Activated CD4-positive, alpha-beta T cell treated with anti-CD3 and anti-CD28 coated beads, Interleukin-2, Interleukin-6, amounts not matched to agents 100 ng/mL and 50 ng/mL, durations not matched to agents 16 hours and 8 hours (primary cell): ENCODE measurements around the gene ORAI3.
"Not testable (repeated sequence)": the region's sequence is repeated elsewhere in the genome, so short reads cannot be mapped to it uniquely, and the experiment has no call there.

Experiments
- DNase-seq: peaks from one replicate; pipeline ENCODE4 v3.0.0-alpha.2; 2020

Gene ORAI3

DNA sequence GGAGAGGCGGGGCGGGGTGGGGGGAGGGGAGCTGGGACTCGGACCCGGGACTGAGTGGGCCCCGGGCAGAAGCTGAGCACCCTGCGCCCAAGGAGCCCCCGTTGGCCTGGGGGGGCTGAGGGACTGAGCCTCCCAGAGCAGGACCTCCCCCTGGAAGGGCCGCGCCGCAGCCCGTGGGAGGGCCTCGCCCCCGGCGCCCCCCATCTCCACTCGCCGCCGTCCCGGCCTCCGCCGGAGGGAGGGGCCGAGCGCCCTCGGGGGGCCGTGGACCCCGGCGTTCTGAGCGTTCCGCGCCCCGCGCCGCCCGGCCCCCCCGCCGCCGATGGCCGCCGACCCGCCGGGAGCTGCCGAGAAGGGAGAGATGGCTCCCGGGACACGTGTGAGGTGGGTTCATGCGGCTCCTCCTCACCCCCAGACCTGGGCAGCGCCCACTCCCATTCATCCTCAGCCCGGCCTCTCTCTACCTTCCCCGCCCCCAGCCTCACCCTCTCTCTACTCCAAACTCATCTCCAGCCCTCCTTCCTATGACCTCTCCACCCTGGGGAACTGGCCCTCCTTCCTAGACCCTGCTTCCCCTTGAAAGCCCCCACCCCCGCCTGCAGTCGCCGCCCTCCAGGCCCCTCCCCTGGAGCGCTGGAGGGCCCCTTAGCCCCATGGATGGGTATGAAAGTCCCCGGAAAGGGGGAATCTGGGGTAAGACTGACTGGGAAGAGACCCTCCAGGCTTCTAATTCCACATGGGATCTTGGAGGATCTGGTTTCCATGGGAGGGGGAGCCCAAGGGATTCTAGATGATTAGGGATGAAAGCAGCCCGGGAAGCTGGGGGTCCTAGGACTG is 24.6 kb upstream of the ORAI3 start:
- DNase-seq = no peak

DNA sequence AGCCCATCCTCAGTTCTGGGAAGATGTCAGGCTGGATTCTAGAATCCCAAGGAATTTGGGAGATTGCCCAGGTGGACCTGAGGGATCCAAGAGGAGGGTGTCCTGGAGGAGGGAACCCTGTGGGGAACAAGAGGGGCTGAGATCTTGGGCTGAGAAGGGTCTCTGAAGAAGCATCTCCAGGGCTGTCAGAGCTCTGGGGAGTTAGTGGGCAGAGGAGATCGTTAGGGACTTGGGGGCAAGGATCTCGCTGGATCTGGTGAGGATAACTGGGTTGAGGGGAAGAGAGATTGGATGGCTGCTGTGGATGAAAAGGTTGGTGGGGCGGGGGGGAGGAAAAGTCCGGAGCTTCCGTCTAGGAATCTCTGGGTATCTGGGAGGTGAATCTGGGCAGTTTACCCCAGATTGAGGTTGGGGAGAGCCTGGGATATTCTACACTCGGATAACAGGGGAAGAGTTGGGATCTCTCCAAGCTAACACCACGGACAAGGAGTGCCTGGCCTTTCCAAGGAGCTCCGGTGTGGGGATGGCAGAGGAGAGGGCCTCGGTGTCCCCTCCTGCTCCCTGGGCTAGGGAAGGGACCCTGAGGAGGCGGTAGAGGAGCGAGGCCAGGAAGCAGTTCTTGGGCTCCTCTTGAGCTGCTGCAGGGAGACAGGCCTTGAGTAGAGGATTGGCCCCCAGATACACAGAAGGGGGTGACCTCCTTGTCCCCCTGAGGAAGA is 23.8 kb upstream of the ORAI3 start:
- DNase-seq = no peak

DNA sequence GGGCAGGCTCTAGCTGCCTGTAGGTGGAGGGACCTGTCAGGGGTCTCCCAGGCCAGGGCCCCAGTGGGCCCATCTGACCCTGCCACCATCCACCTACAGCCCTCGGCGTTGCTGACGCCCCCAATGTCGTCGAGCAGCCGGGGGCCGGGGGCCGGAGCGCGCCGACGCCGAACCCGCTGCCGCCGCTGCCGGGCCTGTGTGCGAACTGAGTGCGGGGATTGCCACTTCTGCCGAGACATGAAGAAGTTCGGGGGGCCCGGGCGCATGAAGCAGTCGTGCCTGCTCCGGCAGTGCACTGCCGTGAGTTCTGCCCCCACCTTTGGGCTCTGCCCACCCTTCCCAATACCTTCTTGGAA is 23.3 kb upstream of the ORAI3 start:
- DNase-seq = no peak

DNA sequence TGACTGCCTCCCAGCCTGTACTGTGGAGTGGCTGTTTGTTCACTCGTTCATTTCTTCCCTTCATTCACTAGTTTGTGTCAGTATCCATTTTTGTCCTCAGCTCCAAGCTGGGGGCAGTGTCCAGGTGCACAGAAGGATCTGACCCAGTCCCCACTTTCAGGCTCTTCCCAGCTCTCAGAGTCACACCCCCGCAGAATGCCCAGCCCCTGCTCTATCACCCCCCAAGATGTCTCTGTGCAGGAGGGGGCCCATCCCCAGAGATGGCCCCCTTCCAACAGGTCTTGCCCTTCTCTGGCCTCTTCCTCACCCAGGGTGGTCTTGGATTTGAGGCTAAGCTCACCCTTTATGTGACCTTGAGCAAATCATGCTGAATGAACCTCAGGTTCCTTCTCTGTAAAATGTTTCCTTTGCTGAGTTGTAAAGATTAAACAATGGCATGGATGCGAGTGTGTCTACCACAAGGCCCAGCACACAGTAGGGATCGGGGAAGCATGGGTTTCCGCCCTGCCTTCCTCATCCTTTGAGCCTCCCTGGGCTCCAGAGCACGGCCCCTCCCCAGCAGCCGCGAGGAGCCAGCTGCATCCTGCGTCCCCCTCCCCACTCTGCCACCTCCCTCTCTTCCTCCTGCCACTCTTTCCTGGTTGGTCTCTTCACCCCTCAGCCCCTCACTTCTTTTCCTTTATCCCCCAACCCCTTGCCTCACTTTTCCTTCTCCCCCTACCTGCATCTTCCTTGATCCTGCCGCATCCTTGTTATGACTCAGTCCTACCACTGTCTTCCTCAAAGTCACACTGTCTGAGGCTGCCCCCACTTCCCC is 22.7 kb upstream of the ORAI3 start:
- no peak for DNase-seq

DNA sequence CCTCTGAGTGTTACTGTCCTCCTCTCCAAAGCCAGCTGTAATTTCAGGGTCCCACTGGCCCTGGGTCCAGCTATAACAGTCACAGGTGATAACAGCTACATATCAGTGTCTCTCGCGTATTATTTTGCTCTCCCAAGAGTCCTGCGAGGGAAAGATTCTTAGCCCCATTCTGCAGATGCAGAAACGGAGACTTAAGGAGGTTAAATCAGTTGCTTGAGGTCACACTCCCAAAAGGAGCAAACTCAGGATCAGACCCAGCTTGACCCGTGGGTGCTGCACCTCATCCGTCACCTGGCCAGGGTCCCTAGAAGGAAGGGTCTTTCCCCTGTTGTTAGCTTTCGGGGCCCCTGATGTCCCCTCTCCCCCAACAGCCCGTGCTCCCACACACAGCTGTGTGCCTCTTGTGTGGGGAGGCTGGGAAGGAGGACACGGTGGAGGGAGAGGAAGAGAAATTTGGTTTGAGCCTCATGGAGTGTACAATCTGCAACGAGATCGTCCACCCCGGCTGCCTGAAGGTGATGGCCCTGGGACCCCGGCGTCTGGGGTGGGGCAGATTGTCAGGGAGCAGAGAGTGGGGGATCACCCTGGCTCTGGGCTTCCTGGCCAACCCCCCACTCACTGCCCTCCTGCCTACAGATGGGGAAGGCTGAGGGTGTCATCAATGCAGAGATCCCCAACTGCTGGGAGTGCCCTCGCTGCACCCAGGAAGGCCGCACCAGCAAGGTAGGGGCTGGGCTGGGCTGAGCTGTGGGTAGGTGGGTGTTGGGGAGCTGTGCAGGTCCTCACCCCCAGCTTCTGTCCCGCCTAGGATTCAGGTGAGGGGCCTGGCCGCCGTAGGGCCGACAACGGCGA is 21.7 kb upstream of the ORAI3 start:
- no peak for DNase-seq

DNA sequence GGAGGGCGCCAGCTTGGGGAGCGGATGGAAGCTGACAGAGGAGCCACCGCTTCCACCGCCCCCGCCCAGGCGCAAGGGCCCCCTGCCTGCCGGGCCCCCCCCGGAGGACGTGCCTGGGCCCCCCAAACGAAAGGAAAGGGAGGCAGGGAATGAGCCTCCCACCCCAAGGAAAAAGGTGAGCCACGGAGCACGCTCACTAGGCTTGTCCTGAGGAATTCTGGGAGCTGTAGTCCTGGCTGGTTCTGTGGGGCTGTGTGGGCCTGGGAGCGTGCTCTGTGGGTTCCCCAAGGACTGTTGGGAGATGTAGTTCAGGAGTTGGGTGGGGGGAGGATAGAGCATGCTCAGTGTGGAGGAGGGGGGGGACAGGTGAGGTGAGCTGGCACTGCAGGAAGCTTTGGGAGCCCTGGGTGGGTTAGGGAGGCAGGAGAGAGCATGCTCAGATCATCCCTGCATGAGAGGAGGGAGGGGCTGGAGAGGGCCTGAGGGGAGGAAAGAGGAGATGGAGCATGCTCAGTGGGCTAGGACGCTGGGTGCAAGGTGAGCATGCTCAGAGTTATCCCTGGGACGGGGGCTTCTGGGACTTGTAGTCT is 21.0 kb upstream of the ORAI3 start:
- DNase-seq = peak; percentile 71

DNA sequence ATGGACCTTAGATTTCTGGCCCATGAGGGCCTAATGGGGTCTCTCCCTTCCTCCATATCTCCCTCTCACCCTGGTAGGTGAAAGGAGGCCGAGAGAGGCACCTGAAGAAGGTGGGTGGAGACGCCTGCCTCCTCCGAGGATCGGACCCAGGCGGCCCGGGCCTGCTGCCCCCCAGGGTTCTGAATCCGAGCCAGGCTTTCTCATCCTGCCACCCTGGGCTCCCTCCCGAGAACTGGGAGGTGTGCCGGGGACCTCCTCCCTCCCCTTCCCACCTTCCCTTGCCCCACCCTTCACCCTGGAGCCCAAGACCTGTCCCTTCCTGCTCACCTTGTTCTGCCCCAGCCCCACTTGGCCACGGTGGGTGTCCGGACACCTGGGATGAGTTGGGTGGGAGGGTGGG is 20.5 kb upstream of the ORAI3 start:
- no peak for DNase-seq

DNA sequence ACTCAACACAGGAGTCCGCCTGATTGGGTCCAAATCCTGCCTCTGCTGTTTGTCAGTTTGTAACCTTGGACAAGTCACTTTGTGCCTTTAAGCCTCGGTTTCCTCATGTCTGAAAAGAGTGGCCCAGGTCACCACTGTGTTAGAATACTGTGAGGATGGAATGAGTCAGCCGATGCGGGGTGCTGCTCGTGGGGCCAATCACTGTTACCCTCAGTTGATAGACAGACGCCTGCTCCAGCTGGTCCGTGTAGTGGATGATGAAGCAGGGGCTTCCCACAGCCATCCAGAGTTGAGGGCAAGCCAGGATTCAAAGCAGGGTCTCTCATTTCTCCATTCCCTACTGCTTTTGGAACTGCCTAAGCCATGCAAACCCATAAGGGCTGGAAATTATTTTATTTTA is 19.7 kb upstream of the ORAI3 start:
- DNase-seq = peak; percentile 38

DNA sequence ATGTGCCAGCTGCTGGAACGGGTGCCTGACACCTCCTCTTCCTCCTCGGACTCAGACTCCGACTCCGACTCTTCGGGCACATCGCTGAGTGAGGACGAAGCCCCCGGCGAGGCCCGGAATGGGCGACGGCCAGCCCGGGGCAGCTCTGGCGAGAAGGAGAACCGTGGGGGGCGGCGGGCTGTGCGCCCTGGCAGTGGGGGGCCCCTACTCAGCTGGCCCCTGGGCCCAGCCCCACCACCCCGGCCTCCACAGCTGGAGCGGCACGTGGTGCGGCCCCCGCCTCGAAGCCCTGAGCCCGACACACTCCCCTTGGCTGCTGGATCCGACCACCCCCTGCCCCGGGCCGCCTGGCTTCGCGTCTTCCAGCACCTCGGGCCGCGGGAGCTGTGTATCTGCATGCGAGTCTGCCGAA is 18.7 kb upstream of the ORAI3 start:
- no peak for DNase-seq

DNA sequence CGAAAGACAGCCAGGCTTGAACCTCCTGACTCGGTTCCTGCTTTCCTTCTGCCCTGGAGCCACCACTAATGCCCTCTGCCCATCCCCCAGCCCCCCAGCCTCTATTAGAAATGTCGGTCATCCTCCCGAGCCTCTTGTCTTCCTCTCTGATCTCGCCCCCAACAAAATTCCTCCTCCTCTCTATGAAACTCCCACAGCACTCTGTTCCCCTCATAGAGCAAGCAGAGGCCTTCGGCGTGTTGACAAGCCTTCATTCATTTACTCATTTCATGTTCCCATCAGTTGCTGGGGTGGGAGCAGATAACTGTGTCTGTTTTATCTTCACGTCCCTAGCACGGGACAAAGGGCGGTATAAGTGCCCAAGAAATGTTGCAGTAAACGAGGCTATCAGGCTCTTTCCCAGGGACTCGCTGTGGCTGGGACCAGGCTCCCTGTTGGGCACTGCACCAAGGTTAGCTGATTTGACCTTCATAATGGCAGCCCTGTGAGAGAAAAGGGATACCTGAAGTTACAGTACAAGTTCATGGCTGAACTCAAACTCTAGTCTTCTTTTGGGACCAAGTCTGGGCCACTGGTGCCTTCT is 17.7 kb upstream of the ORAI3 start:
- no peak for DNase-seq

DNA sequence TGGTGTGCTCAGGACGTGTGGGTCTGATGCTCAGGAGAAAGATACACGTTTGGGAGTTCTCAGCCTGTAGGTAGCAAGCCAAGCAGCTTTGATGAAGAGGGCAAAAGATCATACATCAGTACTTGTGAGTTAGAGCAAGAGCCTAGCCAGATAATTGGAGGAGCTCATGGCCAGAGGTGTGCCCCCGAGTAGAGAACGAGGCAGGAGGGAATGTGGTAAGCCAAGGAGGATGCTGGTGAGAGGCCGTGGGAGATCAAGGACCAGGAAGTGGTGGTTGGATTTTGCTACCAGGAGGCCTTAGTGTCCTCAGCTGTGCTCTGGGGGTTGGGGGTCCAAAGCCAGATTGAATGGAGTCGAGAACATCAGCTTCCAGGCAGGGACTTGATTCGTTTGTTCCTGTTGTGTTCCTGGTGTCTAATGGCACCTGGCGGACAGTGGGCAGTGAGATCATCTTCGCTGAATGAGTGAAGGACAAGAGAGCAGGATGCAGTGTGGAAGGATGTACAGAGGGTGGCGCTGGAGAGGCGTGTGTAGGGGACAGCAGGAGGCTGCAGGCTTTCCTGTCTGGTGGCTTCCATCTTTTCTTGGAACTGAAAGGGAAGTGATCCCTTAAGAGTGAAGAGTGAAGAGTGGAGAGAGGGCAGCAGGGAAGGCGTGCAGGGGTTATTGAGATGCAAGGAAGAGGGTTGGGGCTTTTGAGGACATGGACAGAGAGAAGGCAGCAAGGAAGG is 13.9 kb upstream of the ORAI3 start:
- DNase-seq = peak; percentile 51

DNA sequence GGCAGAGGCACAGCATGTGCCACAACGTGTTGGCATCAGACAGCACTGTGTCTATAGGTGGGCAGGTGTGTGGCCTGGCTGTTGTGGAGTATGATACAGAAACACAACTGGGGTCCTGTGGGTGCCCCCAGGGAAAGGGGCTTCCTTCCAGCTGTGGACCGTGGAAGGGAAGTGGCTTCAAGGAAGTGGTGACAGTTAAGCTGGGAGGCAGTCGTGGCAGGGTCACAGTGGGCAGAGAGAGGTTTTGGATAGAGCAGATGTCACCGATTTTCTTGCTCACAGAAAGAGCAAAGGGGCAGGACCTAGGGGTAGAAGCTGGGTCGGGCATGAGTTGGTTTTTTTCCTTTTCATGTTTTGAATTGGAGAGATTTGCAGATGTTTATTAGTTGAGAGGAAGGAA is 11.2 kb upstream of the ORAI3 start:
- no peak for DNase-seq

DNA sequence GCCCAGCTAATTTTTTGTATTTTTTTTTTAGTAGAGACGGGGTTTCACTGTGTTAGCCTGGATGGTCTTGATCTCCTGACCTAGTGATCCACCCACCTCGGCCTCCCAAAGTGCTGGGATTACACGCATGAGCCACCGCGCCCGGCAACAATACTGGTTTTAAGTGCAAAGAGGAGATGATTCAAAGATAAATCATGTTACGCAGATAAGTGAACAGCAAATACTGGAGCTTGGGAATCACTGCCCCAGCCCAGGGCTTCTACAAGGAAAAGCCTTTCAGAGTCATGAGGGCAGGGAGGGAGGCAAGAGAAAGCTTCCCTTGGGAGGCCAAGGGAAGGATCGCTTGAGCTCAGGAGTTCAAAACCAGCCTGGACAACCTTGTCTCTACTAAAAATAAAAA is 9.3 kb upstream of the ORAI3 start:
- DNase-seq = not testable (repeated sequence)

DNA sequence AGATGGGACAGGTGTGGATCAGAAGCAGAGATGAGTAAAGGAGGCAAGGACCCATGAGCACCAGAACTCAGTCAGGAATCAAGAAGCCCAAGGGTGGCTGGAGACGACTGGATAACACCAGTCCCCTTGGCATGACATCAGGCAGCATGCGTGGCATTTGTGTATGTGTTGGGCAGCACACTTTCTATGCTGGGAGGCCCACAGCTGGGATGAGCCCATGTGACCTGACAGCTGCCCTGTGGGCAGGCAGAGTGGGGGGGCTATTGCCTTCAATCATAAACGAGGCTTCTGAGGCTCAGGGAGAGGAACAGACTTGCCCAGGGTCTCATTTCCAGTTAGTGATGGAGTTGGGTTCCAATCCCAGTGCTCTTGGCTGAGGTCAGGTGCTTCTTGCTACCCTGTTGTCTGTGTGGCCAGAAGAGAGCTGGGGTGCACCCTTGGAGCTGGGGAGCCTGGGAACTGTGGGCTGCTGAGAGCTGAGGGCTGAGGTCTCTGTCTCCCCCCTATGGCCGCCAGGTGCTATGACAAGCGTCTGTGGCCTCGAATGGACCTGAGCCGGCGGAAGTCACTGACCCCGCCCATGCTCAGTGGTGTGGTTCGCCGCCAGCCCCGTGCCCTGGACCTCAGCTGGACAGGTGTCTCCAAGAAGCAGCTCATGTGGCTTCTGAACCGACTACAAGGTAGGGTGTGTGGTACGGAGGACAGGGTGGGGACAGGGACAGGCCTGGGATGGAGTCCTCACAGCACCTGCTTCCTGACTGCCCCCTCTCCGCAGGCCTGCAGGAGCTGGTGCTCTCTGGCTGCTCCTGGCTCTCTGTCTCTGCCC is 7.1 kb upstream of the ORAI3 start:
- peak; percentile 84 for DNase-seq

DNA sequence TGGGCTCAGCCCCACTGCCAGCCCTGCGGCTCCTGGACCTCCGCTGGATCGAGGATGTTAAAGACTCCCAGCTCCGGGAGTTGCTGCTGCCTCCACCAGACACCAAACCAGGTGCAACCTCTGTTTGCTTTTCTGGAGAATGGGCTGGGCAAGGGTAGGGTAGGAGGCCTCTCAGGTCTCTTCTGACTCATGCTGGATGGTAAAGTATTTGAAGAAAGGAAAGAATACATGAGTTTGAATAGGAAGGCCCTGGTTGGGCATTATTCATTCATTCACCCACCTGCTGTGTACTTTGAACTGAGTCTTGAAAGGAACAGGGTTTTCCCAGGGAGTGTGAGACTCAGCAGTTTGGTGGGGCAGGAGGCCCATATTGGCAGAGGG is 6.5 kb upstream of the ORAI3 start:
- DNase-seq = no peak

DNA sequence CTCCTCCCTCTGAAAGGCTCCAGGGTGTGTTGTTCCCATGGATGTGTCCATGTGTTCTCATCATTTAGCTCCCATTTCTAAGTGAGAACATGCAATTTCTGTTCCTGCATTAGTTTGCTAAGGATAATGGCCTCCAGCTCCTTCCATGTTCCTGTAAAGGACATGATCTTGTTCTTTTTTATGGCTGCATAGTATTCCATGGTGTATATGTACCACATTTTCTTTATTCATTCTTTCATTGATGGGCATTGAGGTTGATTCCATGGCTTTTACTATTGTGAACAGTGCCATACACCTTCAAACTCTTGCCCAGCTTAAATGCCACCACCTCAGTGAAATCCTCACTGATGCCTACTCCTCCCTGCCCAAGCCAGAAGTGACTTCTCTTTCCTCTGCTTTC is 4.5 kb upstream of the ORAI3 start:
- DNase-seq = no peak

DNA sequence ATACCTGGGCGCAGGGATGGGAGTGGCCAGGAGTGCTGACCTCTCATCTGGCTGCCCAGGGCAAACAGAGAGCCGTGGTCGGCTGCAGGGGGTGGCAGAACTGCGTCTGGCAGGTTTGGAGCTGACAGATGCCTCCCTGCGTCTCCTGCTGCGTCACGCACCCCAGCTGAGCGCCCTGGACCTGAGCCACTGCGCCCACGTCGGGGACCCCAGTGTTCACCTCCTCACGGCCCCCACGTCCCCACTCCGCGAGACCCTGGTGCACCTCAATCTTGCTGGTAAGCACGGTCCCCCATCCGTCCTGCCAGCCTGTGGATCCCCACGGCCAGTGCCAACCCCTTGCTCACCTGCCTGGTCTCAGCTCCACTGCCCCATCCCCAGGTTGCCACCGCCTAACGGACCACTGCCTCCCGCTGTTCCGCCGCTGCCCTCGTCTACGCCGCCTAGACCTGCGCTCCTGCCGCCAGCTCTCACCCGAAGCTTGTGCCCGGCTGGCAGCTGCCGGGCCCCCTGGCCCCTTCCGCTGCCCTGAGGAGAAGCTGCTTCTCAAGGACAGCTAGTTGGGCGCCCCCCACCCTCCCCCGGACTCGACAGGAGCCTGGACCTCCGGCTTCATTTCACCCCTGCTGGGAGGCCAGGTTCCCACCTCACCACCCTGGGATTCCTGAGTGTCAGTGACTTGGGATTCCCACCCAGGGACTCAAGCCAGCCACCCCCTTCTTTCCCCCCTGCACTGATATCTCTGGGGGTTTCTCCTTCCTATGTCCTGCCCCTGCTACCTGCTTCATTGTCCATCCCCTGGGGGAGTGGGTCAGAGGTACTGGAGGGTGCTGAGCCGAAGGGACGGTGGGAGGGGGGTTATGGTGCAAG is 2.0 kb upstream of the ORAI3 start:
- DNase-seq = no peak

DNA sequence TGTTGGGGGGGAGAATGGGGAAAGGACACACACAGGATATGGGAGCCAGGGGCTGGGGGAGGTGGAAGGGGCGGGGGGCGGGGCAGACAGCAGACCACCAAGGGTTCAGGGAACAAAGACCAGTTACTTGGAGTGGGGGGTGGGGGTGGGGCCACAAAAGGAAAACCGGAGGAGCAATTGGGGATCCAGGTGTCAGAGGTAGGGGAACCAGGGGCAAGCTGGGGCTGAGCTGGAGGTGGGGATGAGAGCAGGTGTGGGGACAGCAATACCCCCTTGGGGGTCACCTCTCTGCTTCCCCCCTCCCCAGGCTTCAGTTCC is 1.4 kb upstream of the ORAI3 start:
- DNase-seq = no peak

DNA sequence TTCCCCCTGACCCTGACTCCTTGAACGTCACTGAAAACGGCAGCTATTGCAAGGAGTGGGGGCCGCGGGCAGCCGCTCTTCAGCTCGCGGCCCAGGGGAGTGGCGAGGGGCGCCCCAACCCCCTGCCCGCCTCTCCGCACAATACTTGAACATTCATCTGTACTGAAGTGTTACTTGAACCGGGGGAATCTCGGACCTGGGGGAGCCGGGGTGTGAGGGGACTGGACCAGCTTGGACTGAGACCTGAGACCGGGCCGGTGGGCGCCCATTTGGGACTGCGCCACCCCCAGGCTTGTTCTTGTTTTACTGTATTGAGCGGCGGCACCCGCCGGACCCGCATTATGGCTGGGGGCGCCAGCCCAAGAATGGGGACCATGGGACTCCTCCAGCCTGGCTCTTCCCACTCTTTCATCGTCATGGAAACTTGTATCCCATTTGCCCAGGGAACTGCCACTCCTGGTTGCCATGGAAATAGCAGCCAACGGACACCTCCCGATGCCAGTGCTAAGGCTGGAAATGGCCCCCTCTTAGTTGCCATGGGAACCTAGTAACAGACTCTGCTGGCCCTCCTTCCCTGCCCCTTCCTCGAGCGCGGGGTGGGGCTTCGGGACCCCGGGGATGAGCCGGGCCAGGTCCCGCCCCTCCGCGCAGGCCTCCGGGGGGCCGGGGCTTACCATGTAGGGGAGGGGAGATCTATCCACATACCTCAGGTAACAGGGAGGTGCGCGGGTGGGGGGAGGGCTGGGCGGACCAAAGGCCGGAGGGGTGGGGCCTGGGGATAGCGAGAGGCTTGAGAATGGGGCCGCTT is 805 bp upstream of the ORAI3 start:
- no peak for DNase-seq
